H9 (cell line): ENCODE data around the gene KIAA1671. TPM values are rescaled to one million over a fixed set of nuclear protein-coding genes. Genes with fewer than 3 reads are reported as not detected.

ENCODE experiments used
- DNase-seq: peaks from one replicate; pipeline ENCODE4 v3.0.0-alpha.2; 2017
- H2AFZ ChIP-seq: one replicate; pipeline ENCODE4 v1.6.1; 2013; ENCODE audit warnings: mild to moderate bottlenecking, low read length, control low read depth, moderate library complexity
- H2AK5ac ChIP-seq: 2 replicates; pipeline ENCODE4 v1.6.1; 2013; ENCODE audit warnings: low read length, control low read depth, mixed read lengths; ENCODE audit not compliant: insufficient read length
- H2BK120ac ChIP-seq: one replicate; pipeline ENCODE4 v1.6.1; 2013; ENCODE audit warnings: low read depth, mild to moderate bottlenecking, low read length, control low read depth, inconsistent platforms; ENCODE audit not compliant: poor library complexity, severe bottlenecking
- H2BK12ac ChIP-seq: 2 replicates; pipeline ENCODE4 v1.6.1; 2013; ENCODE audit warnings: low read length, control low read depth, mixed read lengths, low read depth; ENCODE audit not compliant: insufficient read length
- H2BK15ac ChIP-seq: 2 replicates; pipeline ENCODE4 v1.6.1; 2013; ENCODE audit warnings: low read depth, low read length, control low read depth
- H2BK20ac ChIP-seq: one replicate; pipeline ENCODE4 v1.6.1; 2013; ENCODE audit warnings: low read depth, mild to moderate bottlenecking, low read length, control low read depth, inconsistent platforms; ENCODE audit not compliant: poor library complexity, severe bottlenecking
- H2BK5ac ChIP-seq: 2 replicates; pipeline ENCODE4 v1.6.1; 2013; ENCODE audit warnings: low read length, control low read depth, mixed read lengths; ENCODE audit not compliant: insufficient read length
- H3K14ac ChIP-seq: 2 replicates; pipeline ENCODE4 v1.6.1; 2013; ENCODE audit warnings: low read length, control low read depth; ENCODE audit not compliant: insufficient read depth
- H3K18ac ChIP-seq: 2 replicates; pipeline ENCODE4 v1.6.1; 2013; ENCODE audit warnings: low read depth, mild to moderate bottlenecking, mixed read lengths, low read length, control low read depth; ENCODE audit not compliant: insufficient read length
- H3K23ac ChIP-seq: 2 replicates; pipeline ENCODE4 v1.6.1; 2013; ENCODE audit warnings: low read length, control low read depth, mixed read lengths, low read depth; ENCODE audit not compliant: insufficient read length
- H3K23me2 ChIP-seq: 2 replicates; pipeline ENCODE4 v1.6.1; 2013; ENCODE audit warnings: low read depth, mild to moderate bottlenecking, mixed read lengths, low read length, control low read depth; ENCODE audit not compliant: insufficient read length, poor library complexity, severe bottlenecking
- H3K27ac ChIP-seq: 2 replicates; pipeline ENCODE4 v1.5.1; 2013; ENCODE audit warnings: low read length, control low read depth, mixed read lengths, low read depth; ENCODE audit not compliant: insufficient read length
- H3K27me3 ChIP-seq: 2 replicates; pipeline ENCODE4 v1.6.1; 2013; ENCODE audit warnings: low read length, control low read depth, inconsistent platforms; ENCODE audit not compliant: insufficient read depth
- H3K4ac ChIP-seq: 2 replicates; pipeline ENCODE4 v1.6.1; 2013; ENCODE audit warnings: low read depth, mild to moderate bottlenecking, control low read depth, inconsistent platforms, low read length, moderate library complexity
- H3K4me1 ChIP-seq: 2 replicates; pipeline ENCODE4 v1.6.1; 2013; ENCODE audit warnings: low read length, control low read depth, inconsistent platforms; ENCODE audit not compliant: insufficient read depth
- H3K4me2 ChIP-seq: 2 replicates; pipeline ENCODE4 v1.6.1; 2013; ENCODE audit warnings: low read length, control low read depth, mixed read lengths; ENCODE audit not compliant: insufficient read length, insufficient read depth
- H3K56ac ChIP-seq: 2 replicates; pipeline ENCODE4 v1.6.1; 2013; ENCODE audit warnings: low read depth, mild to moderate bottlenecking, mixed read lengths, low read length, control low read depth; ENCODE audit not compliant: insufficient read length
- H3K79me1 ChIP-seq: 2 replicates; pipeline ENCODE4 v1.6.1; 2013; ENCODE audit warnings: low read depth, mild to moderate bottlenecking, moderate library complexity, low read length, control low read depth, inconsistent platforms; ENCODE audit not compliant: insufficient read depth, poor library complexity, severe bottlenecking
- H3K79me2 ChIP-seq: 2 replicates; pipeline ENCODE4 v1.6.1; 2013; ENCODE audit warnings: low read length, control low read depth, inconsistent platforms; ENCODE audit not compliant: insufficient read depth
- H3K9ac ChIP-seq: 2 replicates; pipeline ENCODE4 v1.6.1; 2013; ENCODE audit warnings: low read length, control low read depth, mixed read lengths; ENCODE audit not compliant: insufficient read length; ENCODE audit errors: extremely low read depth
- H3K9me3 ChIP-seq: one replicate; pipeline ENCODE4 v1.6.1; 2013; ENCODE audit warnings: low read depth, low read length, inconsistent platforms; ENCODE audit not compliant: control insufficient read depth
- H3T11ph ChIP-seq: one replicate; pipeline ENCODE4 v1.6.1; 2013; ENCODE audit warnings: mild to moderate bottlenecking, low read length, control low read depth, inconsistent platforms
- H4K20me1 ChIP-seq: one replicate; pipeline ENCODE4 v1.6.1; 2013; ENCODE audit not compliant: control insufficient read depth, insufficient read length, insufficient read depth
- H4K5ac ChIP-seq: 2 replicates; pipeline ENCODE4 v1.6.1; 2013; ENCODE audit warnings: low read depth, mild to moderate bottlenecking, mixed read lengths, low read length, control low read depth; ENCODE audit not compliant: insufficient read length
- H4K8ac ChIP-seq: replicated peaks from 2 replicates; pipeline ENCODE4 v1.6.1; 2013; ENCODE audit warnings: low read length, control low read depth, mixed read lengths, low read depth; ENCODE audit not compliant: insufficient read length
- H4K91ac ChIP-seq: 2 replicates; pipeline ENCODE4 v1.6.1; 2013; ENCODE audit warnings: low read depth, mild to moderate bottlenecking, moderate library complexity, mixed read lengths, low read length, control low read depth; ENCODE audit not compliant: insufficient read length
- H3K27ac Mint-ChIP-seq, 3 experiments: 2 replicates in 2 of 3; 3 replicates in 1 of 3; pipeline ENCODE4 v1.8.0; 2020 to 2021; ENCODE audit warnings: mixed read lengths in 3 of 3, mild to moderate bottlenecking in 1 of 3, moderate library complexity in 1 of 3
- H3K27me3 Mint-ChIP-seq: 2 replicates; pipeline ENCODE4 v1.8.0; 2021; ENCODE audit warnings: low read depth, mild to moderate bottlenecking, moderate library complexity, mixed read lengths
- H3K36me3 Mint-ChIP-seq, 3 experiments: 2 replicates in 2 of 3; 3 replicates in 1 of 3; pipeline ENCODE4 v1.8.0; 2020 to 2021; ENCODE audit warnings: low read depth in 3 of 3, mixed read lengths in 3 of 3; ENCODE audit not compliant: insufficient read depth in 1 of 3
- H3K4me1 Mint-ChIP-seq, 2 experiments: 2 replicates each; pipeline ENCODE4 v1.8.0; 2020; ENCODE audit warnings: mixed read lengths in 2 of 2
- H3K4me3 Mint-ChIP-seq, 2 experiments: 2 replicates in 1 of 2; 3 replicates in 1 of 2; pipeline ENCODE4 v1.8.0; 2020 to 2021; ENCODE audit warnings: mild to moderate bottlenecking in 2 of 2, mixed read lengths in 2 of 2, moderate library complexity in 1 of 2
- H3K9me3 Mint-ChIP-seq, 2 experiments: 2 replicates in 1 of 2; 3 replicates in 1 of 2; pipeline ENCODE4 v1.8.0; 2020; ENCODE audit warnings: mild to moderate bottlenecking in 2 of 2, mixed read lengths in 2 of 2, moderate library complexity in 1 of 2
- WGBS: extraction: QIAGEN DNeasy Blood & Tissue Kit; methylation state at CpG from one replicate; pipeline ENCODE4 v1.1.7; 2013; ENCODE audit warnings: missing lambda C conversion rate, low lambda C conversion rate, mixed read lengths; ENCODE audit not compliant: insufficient read length; ENCODE audit errors: extremely low coverage; 5-methylcytosine and 5-hydroxymethylcytosine counted together
- total RNA-seq: library from RNA; stranded (reverse); gene quantifications from 2 replicates; pipeline ENCODE4 v1.2.1, GENCODE V29; 2021
- TF ChIP-seq, protein P1 (sequence below): fragments of 200-600 bp; sonication (generic); conservative IDR thresholded peaks from 3 replicates; pipeline ENCODE4 v1.8.0; 2021; ENCODE audit warnings: antibody characterized with exemption, mild to moderate bottlenecking

KIAA1671 gene
- total RNA-seq, 1 experiment from 2014 or later = 22.6 TPM

DNA sequence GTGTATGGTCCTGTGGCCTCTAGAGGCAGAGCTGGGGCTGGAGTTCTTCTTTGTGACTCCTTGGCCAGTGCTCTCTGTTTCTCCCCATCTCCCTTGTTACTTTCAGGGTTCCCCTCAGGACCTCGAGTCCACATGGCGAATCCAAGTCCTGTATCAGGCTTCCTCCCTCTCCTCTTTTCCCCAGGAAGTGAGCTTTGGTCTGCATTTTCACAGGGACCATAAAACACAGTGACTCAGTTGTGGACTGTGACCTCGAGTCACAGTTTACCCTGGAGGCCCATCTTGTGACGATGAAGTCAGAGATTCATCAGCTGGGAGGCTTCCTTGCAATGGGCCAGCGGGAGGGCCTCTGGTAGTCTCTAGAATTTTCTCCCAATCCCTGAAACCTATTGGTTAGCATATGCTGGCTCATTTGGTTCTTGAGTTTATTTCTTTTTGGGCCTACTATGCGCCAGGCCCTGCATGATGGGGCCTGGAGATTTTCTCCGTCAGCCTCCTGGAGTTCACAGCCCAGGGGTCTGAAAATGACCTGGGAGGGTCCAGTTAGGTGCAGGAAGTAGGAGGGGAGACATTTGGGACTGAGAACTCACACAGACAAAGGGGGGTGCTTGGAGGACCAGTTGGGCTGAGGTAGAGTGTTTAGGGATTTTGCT, 100.8 kb downstream of the KIAA1671 start:
- no peaks in the 10 kb centered on the region for H3K23me2 ChIP-seq
- H3T11ph ChIP-seq = no peak overlapping the region
- Mint-ChIP-seq H3K4me1 (peaks cover 3 to 4% of the 10 kb centered on the region in 2 experiments; a peak in 3 of 4 replicates), H3K27me3 (no peaks in the 10 kb centered on the region), H3K36me3 (peaks cover 28 to 31% (median 29%) of the 10 kb centered on the region in 3 experiments), H3K4me3 (no peak overlapping the region), H3K27ac (peak overlapping the region; percentile 33 to 85 (median 78); a peak in 5 of 7 replicates), H3K9me3 (peaks cover 13 to 18% of the 10 kb centered on the region in 2 experiments)
- no peak overlapping the region for H2BK12ac ChIP-seq
- H3K18ac ChIP-seq = no peak overlapping the region
- no peak overlapping the region for H4K8ac ChIP-seq
- TF ChIP-seq, protein P1, sequence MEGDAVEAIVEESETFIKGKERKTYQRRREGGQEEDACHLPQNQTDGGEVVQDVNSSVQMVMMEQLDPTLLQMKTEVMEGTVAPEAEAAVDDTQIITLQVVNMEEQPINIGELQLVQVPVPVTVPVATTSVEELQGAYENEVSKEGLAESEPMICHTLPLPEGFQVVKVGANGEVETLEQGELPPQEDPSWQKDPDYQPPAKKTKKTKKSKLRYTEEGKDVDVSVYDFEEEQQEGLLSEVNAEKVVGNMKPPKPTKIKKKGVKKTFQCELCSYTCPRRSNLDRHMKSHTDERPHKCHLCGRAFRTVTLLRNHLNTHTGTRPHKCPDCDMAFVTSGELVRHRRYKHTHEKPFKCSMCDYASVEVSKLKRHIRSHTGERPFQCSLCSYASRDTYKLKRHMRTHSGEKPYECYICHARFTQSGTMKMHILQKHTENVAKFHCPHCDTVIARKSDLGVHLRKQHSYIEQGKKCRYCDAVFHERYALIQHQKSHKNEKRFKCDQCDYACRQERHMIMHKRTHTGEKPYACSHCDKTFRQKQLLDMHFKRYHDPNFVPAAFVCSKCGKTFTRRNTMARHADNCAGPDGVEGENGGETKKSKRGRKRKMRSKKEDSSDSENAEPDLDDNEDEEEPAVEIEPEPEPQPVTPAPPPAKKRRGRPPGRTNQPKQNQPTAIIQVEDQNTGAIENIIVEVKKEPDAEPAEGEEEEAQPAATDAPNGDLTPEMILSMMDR = no peak
- no peak overlapping the region for H3K14ac ChIP-seq
- H4K91ac ChIP-seq = no peak overlapping the region
- peaks cover 2% of the 10 kb centered on the region for H3K79me1 ChIP-seq
- H2BK120ac ChIP-seq = no peak overlapping the region
- no peak overlapping the region for H3K27ac ChIP-seq
- no peaks in the 10 kb centered on the region for H3K27me3 ChIP-seq
- H2BK15ac ChIP-seq = no peak overlapping the region
- H3K4ac ChIP-seq = no peak overlapping the region
- no peak overlapping the region for H2BK20ac ChIP-seq
- no peaks in the 10 kb centered on the region for H3K79me2 ChIP-seq
- H4K20me1 ChIP-seq = no peaks in the 10 kb centered on the region
- H3K56ac ChIP-seq = no peak overlapping the region
- no peak overlapping the region for H2AK5ac ChIP-seq
- H3K23ac ChIP-seq = no peak overlapping the region
- no peaks in the 10 kb centered on the region for H3K4me1 ChIP-seq
- WGBS = no CpG with 5 or more reads among the region's 7 CpGs
- H2AFZ ChIP-seq = no peak overlapping the region
- peaks cover 8% of the 10 kb centered on the region for H3K9me3 ChIP-seq
- H2BK5ac ChIP-seq = no peak overlapping the region
- H4K5ac ChIP-seq = no peak overlapping the region
- no peak for DNase-seq
- no peak overlapping the region for H3K9ac ChIP-seq
- H3K4me2 ChIP-seq = no peak overlapping the region
